ENCODE results near the gene DPP4.

Gene DPP4

DNA sequence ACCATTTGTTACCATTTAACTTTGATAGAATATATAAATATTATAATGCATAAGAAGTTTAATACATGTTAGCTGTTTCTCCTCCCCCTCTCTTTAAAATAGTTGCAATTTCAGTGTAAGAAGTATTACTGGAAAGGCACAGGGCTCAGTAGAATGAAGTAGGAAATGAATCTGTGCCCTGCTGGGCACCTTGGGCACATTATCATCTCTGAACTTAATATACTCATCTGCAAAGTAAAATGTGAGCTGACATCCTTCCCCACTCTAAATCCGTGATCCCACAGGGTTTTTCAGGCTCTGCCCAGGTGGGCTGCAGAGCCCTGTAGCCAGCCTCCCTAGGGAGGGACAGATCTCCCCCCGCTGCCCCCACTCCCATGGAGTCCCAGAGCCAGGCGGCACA lies 56.8 kb downstream of the DPP4 start:
- DNase-seq (ENCODE audit: low read depth) = no peak

DNA sequence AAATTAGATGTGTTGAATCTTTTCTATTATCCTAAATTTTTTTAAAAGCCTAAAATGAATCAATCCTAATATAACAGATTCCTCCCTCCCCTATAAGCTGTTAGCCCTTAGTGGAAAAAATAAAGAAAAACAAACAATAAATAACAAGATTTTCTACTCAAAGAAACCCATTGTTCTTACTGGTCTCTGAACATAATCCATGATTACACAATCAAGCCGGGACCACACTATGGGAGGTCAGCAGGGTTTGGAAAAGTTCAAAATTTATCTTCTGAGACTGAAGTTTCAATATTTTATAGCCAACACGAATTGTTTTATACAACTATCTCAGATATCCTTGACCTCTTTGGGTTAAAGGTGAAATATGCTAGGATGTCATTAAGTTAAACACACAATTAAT lies 57.9 kb downstream of the DPP4 start:
- DNase-seq (ENCODE audit: low read depth) = no peak

DNA sequence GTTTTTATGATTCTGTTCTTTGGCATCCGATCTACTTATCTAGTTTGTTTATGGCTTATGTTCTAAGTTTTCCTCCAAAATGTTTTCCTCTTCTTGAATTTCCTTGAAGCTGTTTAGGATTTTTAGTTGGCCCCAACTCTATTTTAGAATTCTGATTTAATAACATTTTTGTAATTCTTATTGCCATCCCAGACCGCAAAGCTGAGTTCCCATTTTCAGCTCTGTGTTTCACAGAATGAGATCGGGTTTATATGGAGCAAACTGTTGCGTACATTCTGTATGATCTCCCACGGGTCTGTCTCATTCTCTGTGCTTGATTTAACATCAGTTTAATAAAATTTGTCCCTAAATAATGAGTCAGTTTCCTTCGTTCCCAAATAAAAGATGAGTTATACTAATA lies 59.3 kb downstream of the DPP4 start:
- no peak for DNase-seq (ENCODE audit: low read depth)

GRCh38 chr2:162013514-162014475 lies 60.2 kb downstream of the DPP4 start:
- DNase-seq (ENCODE audit: low read depth) = no peak

GRCh38 chr2:162012565-162013058 lies 61.4 kb downstream of the DPP4 start:
- DNase-seq (ENCODE audit: low read depth) = no peak

GRCh38 chr2:162011706-162012564 lies 62.1 kb downstream of the DPP4 start:
- DNase-seq (ENCODE audit: low read depth) = no peak

GRCh38 chr2:162009543-162009942 lies 64.5 kb downstream of the DPP4 start:
- no peak for DNase-seq (ENCODE audit: low read depth)

DNA sequence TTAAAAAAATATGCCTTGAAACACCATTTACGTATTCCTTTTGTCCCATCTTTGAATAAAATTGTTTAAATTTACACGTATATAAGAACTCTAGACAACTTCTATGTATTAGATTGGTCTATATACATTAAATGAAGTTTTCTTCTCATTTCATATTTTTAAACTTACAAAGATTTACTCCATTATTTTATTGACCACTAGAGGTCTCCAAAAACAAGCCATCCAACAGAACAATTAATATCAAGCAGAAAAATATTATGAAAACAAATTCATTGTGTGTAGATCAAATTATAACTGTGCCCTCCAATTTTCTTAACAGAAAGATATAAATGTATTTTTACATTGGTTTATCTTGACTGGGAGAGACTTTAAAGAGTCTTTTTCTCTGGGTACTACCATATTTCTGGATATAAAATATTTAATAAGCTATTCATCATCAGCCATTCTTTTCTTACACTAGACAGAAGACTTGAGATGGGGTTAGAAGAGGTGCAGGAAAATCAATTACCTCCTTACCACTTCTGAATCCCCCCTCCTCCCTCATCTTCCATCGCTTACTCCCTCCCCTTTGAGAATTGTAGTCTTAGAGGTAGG lies 66.5 kb downstream of the DPP4 start:
- no peak for DNase-seq (ENCODE audit: low read depth)

GRCh38 chr2:162006337-162006736 lies 67.7 kb downstream of the DPP4 start:
- no peak for DNase-seq (ENCODE audit: low read depth)

DNA sequence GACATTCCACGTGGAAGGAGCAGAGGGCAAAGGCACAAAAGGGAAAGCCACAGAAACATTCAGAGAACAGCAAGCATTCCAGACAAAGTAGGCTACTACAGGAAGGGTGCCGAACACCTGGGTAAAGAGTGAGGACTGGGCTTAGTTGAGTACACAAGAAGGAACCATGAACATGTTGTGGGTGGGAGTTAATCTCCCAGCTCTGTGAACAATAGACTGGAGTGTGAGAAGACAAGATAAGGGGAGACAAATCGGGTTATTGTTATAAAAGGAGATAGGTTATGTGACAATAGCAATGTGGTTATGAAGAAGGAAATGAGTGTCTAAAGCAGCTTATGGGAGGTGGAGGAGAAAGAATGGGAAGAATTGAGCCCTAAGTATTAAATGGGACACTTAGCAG lies 70.0 kb downstream of the DPP4 start:
- DNase-seq (ENCODE audit: low read depth) = no peak

- DNase-seq (ENCODE audit: low read depth) = no peak
Measured at GRCh38 chr2:162002623-162003235, 71.3 kb downstream of the DPP4 start.

DNA sequence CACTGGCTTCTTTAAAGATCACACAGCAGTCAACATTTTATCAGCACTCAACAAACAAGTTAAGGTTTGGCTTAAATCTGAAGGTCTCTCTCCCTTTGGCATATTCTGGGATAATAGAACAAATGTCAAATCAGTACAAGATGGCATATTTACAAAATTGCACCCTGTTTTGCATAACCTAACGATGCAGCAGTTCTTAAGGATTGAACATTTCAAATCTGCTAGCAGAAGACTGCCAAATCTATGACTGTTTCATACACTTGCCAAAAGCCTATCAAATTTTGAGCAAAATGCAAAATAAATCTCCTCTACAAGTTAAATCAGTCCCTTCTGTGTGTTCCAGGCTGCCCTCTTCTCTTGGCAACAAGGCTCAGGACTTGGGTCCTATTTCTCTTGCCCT lies 73.6 kb downstream of the DPP4 start:
- DNase-seq (ENCODE audit: low read depth) = no peak

GRCh38 chr2:161999321-161999720 lies 74.7 kb downstream of the DPP4 start:
- DNase-seq (ENCODE audit: low read depth) = no peak

DNA sequence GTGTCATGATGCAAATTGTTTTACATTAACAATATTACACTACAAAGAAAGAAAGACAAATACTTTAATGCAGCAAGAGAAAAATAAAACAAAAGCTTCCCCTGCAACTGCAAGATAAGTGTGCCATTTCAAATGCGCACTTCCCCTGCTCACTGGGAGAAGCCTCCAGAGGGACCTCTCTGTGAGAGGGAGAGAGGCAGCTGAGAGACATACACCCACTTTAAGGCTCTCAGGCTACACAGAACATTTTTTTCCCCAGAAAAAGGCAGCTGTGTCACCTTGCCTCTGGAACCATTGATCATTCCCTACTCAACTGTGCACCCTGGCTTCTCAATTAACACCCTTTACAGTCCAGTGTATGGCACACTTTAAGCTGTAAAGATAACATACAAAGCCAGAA lies 75.2 kb downstream of the DPP4 start:
- no peak for DNase-seq (ENCODE audit: low read depth)

GRCh38 chr2:161997916-161998471 lies 76.0 kb downstream of the DPP4 start:
- DNase-seq (ENCODE audit: low read depth) = no peak

GRCh38 chr2:161995553-161996016 lies 78.4 kb downstream of the DPP4 start:
- DNase-seq (ENCODE audit: low read depth) = no peak

GRCh38 chr2:161994761-161995520 lies 79.1 kb downstream of the DPP4 start:
- no peak for DNase-seq (ENCODE audit: low read depth)

- no peak for DNase-seq (ENCODE audit: low read depth)
Measured at GRCh38 chr2:161992531-161992930, 81.5 kb downstream of the DPP4 start.

DNA sequence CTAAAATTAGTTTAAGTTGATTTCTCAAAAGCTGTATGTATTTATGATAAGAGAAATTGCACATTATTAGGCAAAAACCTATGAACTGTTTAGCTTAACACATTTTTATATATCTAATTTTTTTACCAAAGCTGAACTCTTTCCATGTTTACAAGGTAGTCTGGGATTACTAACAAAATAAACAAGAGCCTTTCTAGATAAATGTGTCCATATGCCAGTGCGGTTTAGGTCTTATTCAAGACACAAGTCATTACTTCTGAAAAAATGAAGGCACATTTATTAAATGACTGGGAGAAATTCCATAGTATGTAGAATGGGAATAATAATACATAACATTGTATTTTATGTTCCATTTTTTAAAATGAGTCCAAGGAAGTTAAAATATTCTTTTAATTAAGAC lies 82.0 kb downstream of the DPP4 start:
- no peak for DNase-seq (ENCODE audit: low read depth)

- DNase-seq (ENCODE audit: low read depth) = no peak
Measured at GRCh38 chr2:161990741-161991140, 83.3 kb downstream of the DPP4 start.

DNA sequence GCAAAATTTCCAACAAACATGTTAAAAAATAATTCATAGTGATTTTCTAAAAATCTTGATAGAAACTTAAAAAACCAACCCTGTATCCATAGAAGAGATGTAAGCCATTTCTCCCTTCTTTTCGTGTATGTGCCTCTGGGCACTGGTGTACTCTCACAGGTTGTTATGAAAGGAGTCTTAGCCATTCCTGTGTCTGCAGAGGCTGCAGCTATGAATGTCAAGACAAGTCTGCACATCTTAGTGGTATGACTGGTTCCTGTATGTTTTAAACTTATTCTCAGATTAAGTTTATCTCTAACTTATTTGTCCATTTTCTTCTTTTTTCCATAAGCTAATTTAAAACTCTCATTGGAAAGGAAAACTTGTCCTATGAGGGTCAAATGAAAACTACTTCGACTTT lies 84.0 kb downstream of the DPP4 start:
- DNase-seq (ENCODE audit: low read depth) = no peak

Measured in stimulated activated CD8-positive, alpha-beta memory T cell treated with anti-CD3 and anti-CD28 coated beads, Interleukin-15, amount 100 ng/mL, for 24 hours (primary cell).